DMS53 (cell line): ENCODE results near the gene TMEM121.
"Not testable (repeated sequence)": the region's sequence is repeated elsewhere in the genome, so short reads cannot be mapped to it uniquely, and the experiment has no call there.

Experiments
- DNase-seq: peaks from one replicate; lab custom pipeline; 2025; lab: John Stamatoyannopoulos, UW

Gene TMEM121

DNA sequence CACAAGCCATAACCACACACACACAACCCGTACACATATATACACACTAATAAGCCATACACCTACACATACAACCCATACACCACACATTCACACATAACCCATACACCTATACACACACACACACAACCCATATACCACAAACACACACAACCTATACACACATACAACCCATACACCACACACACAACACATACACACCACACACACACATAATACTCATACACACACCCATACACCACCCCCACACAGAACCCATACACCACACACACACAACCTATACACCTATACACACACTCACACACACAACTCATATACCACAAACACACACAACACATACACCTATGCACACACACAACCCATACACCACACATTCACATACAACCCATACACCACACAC lies 44.1 kb downstream of the TMEM121 start:
- no peak for DNase-seq

DNA sequence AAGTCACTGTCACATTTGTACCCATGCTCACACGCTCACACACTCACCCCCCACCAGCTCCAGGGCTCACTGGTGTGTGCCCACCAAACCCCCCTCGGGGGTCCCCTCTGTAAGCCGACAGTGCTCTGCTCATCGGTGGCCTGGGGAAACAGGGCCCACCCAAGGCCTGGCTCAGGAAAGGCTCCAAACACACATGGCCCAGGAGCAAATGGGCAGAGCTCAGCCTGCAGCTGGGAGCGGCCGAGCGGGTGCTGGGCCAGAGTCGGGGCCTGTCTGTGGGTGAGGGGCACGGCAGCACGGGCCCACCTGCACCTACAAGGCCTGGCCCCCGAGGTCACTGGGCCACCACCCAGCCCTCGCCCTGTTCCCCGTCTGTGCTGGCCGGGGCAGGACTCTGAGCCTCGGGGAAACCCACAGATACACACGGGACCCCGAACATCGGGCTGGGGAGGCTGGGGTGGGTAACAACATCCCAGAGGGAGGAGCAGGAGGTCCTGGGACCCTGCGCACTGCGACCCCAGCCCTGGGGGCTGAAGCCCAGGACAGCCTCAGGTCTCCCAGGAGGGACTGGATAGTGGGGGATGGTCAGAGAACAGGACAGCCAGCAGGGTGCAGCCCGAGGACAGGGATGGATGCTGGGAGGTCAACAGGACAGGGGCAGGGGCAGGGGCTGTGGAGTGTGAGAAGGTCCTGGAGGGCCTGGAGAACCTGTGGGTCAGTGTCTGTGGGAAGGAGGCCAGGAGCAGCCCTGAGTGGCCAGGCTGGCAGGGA lies 45.0 kb downstream of the TMEM121 start:
- DNase-seq, result not testable (repeated sequence)

GRCh38 chr14:105572063-105572462 lies 45.7 kb downstream of the TMEM121 start:
- not testable (repeated sequence) for DNase-seq

DNA sequence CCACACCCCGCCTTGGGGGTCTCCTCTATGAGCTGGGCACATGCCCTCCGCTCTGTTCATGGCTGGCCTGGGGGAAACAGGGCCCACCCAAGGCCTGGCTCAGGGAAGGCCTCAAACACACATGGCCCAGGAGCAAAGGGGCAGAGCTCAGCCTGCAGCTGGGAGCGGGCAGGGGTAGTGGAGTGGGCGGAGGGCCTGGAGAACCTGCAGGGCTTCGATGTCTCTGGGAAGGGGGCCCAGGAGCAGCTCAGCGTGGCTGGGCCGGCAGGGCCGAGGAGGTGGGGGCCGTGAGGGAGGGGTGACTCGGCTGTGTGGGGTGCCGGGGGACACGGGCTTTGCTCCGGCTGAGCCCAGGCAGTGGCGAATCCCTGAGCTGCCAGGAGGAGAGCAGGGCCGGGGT lies 47.5 kb downstream of the TMEM121 start:
- DNase-seq, result not testable (repeated sequence)

DNA sequence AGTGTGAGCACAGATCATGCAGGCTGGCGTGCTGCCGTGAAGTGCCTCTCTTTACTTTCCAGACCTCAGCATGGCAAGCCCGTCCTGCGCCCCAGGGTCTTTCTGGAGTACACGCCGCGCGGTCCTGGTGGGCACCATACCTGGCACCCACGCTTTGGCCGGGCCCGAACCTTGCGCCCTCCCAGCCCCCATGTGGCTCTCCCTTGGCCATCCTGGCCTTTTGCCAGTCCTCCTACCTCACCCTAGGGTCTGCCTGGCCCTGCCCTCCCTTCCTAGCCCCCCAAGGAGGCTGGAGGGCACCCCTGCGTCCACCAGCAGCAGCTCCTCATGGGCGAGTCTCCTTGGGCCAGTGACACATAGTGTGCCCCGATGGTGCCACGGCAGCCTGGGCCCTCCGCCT lies 48.0 kb downstream of the TMEM121 start:
- DNase-seq, result not testable (repeated sequence)

DNA sequence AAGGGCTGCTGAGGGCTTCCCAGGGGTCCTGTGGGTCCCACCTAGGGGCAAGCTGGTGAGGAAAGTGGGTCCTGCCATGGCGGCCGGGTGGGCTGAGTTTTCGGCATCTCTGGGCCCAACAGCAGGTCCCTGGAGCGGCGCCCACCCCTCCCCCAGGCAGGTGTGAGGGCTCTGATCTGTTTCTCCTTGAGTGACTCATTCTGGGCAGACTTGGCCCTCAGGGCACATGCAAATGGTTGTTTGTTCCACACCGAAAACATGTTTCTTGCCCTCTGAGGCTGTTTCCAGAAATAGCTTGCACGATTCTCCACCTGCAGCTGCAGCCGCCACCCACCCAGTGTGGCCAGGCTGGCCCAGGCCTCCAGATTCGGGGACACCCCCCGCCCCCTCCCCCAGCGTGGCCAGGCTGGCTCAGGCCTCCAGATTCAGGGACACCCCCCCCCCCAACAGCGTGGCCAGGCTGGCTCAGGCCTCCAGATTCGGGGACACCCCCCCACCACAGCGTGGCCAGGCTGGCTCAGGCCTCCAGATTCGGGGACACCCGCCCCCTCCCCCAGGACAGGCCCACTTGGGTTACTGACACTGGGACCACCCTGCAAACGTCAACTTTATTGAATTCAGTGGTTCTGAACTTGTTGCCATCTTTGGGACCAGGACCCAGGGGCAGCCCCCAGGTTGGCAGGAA lies 48.8 kb downstream of the TMEM121 start:
- DNase-seq, result not testable (repeated sequence)

DNA sequence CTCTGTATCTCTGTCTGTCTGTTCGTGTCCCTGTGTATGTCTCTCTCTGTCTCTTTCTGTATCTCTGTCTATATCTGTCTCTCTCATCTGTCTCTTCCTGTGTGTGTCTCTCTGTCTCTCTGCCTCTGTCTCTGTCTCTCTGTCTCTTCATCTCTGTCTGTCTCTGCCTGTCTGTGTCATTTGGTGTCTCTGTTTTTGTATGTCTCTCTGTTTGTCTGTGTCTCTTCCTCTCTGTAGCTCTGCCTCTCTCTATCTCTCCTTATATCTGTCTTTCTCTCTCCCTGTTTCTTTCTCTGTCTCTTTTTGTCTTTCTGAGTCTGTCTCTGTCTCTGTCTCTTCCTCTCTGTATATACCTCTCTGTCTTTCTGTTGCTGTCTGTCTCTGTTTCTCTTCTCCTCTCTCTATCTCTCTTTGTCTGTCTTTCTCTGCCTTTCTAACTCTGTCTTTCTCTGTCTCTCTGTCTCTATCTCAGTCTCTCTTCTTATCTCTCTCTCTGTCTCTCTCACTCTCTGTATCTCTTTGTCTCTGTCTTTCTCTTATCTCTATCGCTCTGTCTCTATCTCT lies 50.2 kb downstream of the TMEM121 start:
- no peak for DNase-seq

GRCh38 chr14:105577314-105577861 lies 51.0 kb downstream of the TMEM121 start:
- DNase-seq, result no peak

GRCh38 chr14:105578070-105578469 lies 51.7 kb downstream of the TMEM121 start:
- no peak for DNase-seq

DNA sequence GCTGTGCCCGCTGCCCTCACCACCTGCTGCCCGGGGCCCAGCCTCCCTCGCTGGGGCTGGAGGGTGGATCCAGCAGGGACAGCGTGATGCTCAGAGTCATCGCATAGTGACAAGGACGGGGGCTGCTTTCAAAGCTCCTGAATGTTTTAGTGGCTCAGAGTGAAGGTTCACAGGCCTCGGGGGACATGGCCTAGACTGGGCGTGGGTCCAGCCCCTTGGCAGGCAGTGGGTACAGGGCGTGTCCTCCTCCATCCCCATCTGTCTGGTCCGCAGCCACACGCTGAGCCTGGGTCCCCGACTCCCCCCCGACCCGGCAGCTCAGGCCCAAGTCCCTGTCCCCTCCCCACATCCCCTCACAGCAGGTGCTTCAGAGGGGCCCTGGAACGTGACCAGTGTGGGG lies 52.8 kb downstream of the TMEM121 start:
- DNase-seq, result not testable (repeated sequence)
